Measurements from ENCODE around the gene PRTFDC1. TPM values are rescaled to one million over a fixed set of nuclear protein-coding genes. Genes with fewer than 3 reads are reported as not detected.
"Not testable (repeated sequence)": the region's sequence is repeated elsewhere in the genome, so short reads cannot be mapped to it uniquely, and the experiment has no call there.

Gene PRTFDC1
- total and polyA plus RNA-seq, 3 experiments from 2014 or later = 1.3 to 1.6 (median 1.5) TPM

GRCh38 chr10:24962995-24963394 lies 10.6 kb upstream of the PRTFDC1 start:
- Histone ChIP-seq H3K4me1 (ENCODE audit: insufficient read depth, low read length) (no peaks in the 10 kb centered on the region), H3K9me3 (ENCODE audit: low read length) (no peaks in the 10 kb centered on the region), H3K27ac (ENCODE audit: low read depth, low read length) (no peak overlapping the region), H3K27me3 (ENCODE audit: insufficient read depth, low read length, poor library complexity, severe bottlenecking) (no peaks in the 10 kb centered on the region), H3K4me3 (ENCODE audit: low read length) (no peak overlapping the region), H3K36me3 (ENCODE audit: insufficient read depth, low read length) (no peaks in the 10 kb centered on the region)
- Mint-ChIP-seq H3K27me3 (no peaks in the 10 kb centered on the region), H3K27ac (no peak overlapping the region), H3K4me1 (no peaks in the 10 kb centered on the region), H3K36me3 (no peaks in the 10 kb centered on the region), H3K4me3 (no peak overlapping the region), H3K9me3 (no peaks in the 10 kb centered on the region)
- ChIA-PET POLR2A (no interaction called here), CTCF (interaction anchor here (0.9 kb wide), 1 partner anchor 13 kb away, joined by 3 read pairs; no protein-coding TSS in a partner anchor)
- no peak for DNase-seq

- no peaks in the 10 kb centered on the region for H3K36me3 ChIP-seq (ENCODE audit: insufficient read depth, low read length)
- no peaks in the 10 kb centered on the region for H3K9me3 ChIP-seq (ENCODE audit: low read length)
- Mint-ChIP-seq H3K27me3 (no peaks in the 10 kb centered on the region), H3K27ac (no peak overlapping the region), H3K36me3 (no peaks in the 10 kb centered on the region), H3K9me3 (no peaks in the 10 kb centered on the region), H3K4me1 (no peaks in the 10 kb centered on the region), H3K4me3 (no peak overlapping the region)
- CTCF ChIA-PET = no interaction called here
- no peaks in the 10 kb centered on the region for H3K4me1 ChIP-seq (ENCODE audit: insufficient read depth, low read length)
- no peak overlapping the region for H3K4me3 ChIP-seq (ENCODE audit: low read length)
- DNase-seq = no peak
- H3K27ac ChIP-seq (ENCODE audit: low read depth, low read length) = no peak overlapping the region
- no peaks in the 10 kb centered on the region for H3K27me3 ChIP-seq (ENCODE audit: insufficient read depth, low read length, poor library complexity, severe bottlenecking)
- POLR2A ChIA-PET = no interaction called here
These were observed 9.2 kb upstream of the PRTFDC1 start for GRCh38 chr10:24961582-24961981.

GRCh38 chr10:24959382-24959730 lies 7.0 kb upstream of the PRTFDC1 start:
- no peak overlapping the region for H3K27ac Mint-ChIP-seq
- no peaks in the 10 kb centered on the region for H3K36me3 ChIP-seq (ENCODE audit: insufficient read depth, low read length)
- H3K4me1 ChIP-seq (ENCODE audit: insufficient read depth, low read length) = no peaks in the 10 kb centered on the region
- DNase-seq = no peak
- H3K4me1 Mint-ChIP-seq = no peaks in the 10 kb centered on the region
- H3K27me3 Mint-ChIP-seq = no peaks in the 10 kb centered on the region
- H3K27ac ChIP-seq (ENCODE audit: low read depth, low read length) = no peak overlapping the region
- H3K36me3 Mint-ChIP-seq = no peaks in the 10 kb centered on the region
- no peak overlapping the region for H3K4me3 ChIP-seq (ENCODE audit: low read length)
- POLR2A ChIA-PET = no interaction called here
- CTCF ChIA-PET = no interaction called here
- no peaks in the 10 kb centered on the region for H3K9me3 Mint-ChIP-seq
- no peaks in the 10 kb centered on the region for H3K27me3 ChIP-seq (ENCODE audit: insufficient read depth, low read length, poor library complexity, severe bottlenecking)
- no peak overlapping the region for H3K4me3 Mint-ChIP-seq
- H3K9me3 ChIP-seq (ENCODE audit: low read length) = no peaks in the 10 kb centered on the region

GRCh38 chr10:24958721-24959381 lies 6.4 kb upstream of the PRTFDC1 start:
- Histone ChIP-seq H3K4me3 (ENCODE audit: low read length) (no peak overlapping the region), H3K27ac (ENCODE audit: low read depth, low read length) (peak overlapping the region; percentile 2), H3K36me3 (ENCODE audit: insufficient read depth, low read length) (no peaks in the 10 kb centered on the region), H3K4me1 (ENCODE audit: insufficient read depth, low read length) (no peaks in the 10 kb centered on the region), H3K9me3 (ENCODE audit: low read length) (no peaks in the 10 kb centered on the region), H3K27me3 (ENCODE audit: insufficient read depth, low read length, poor library complexity, severe bottlenecking) (no peaks in the 10 kb centered on the region)
- DNase-seq = no peak
- H3K4me3 Mint-ChIP-seq = peak overlapping the region in 1 of 7 donors; percentile 29
- no peaks in the 10 kb centered on the region for H3K36me3 Mint-ChIP-seq
- ChIA-PET POLR2A (no interaction called here), CTCF (no interaction called here)
- peaks cover 0 to 3% (median 0%) of the 10 kb centered on the region in 3 donors for H3K4me1 Mint-ChIP-seq
- H3K9me3 Mint-ChIP-seq = no peaks in the 10 kb centered on the region
- H3K27ac Mint-ChIP-seq = no peak overlapping the region
- H3K27me3 Mint-ChIP-seq = peaks cover 0 to under 1% of the 10 kb centered on the region in 2 donors

- Mint-ChIP-seq H3K36me3 (no peaks in the 10 kb centered on the region), H3K4me3 (peak overlapping the region in 1 of 7 donors; percentile 29), H3K27me3 (peaks cover 0 to 2% of the 10 kb centered on the region in 2 donors), H3K9me3 (no peaks in the 10 kb centered on the region), H3K4me1 (peaks cover 4 to 9% (median 4%) of the 10 kb centered on the region in 3 donors), H3K27ac (no peak overlapping the region)
- ChIA-PET POLR2A (no interaction called here), CTCF (no interaction called here)
- Histone ChIP-seq H3K4me1 (ENCODE audit: insufficient read depth, low read length) (peaks cover 4% of the 10 kb centered on the region), H3K27me3 (ENCODE audit: insufficient read depth, low read length, poor library complexity, severe bottlenecking) (no peaks in the 10 kb centered on the region), H3K36me3 (ENCODE audit: insufficient read depth, low read length) (no peaks in the 10 kb centered on the region), H3K27ac (ENCODE audit: low read depth, low read length) (peak overlapping the region; percentile 2), H3K9me3 (ENCODE audit: low read length) (no peaks in the 10 kb centered on the region), H3K4me3 (ENCODE audit: low read length) (no peak overlapping the region)
- no peak for DNase-seq
These were observed 5.8 kb upstream of the PRTFDC1 start for GRCh38 chr10:24958091-24958720.

GRCh38 chr10:24957624-24958051 lies 5.2 kb upstream of the PRTFDC1 start:
- H3K9me3 ChIP-seq (ENCODE audit: low read length); H3K4me3 ChIP-seq (ENCODE audit: low read length); H3K4me3 Mint-ChIP-seq; H3K9me3 Mint-ChIP-seq; DNase-seq; H3K36me3 ChIP-seq (ENCODE audit: insufficient read depth, low read length); H3K4me1 ChIP-seq (ENCODE audit: insufficient read depth, low read length); H3K27me3 Mint-ChIP-seq; H3K27me3 ChIP-seq (ENCODE audit: insufficient read depth, low read length, poor library complexity, severe bottlenecking); H3K36me3 Mint-ChIP-seq; POLR2A ChIA-PET; CTCF ChIA-PET; H3K27ac Mint-ChIP-seq; H3K27ac ChIP-seq (ENCODE audit: low read depth, low read length): not testable (repeated sequence)
- peaks cover 6 to 14% (median 9%) of the 10 kb centered on the region in 3 donors for H3K4me1 Mint-ChIP-seq

GRCh38 chr10:24953675-24954074 lies 1.3 kb upstream of the PRTFDC1 start:
- Histone ChIP-seq H3K4me1 (ENCODE audit: insufficient read depth, low read length) (peaks cover 12% of the 10 kb centered on the region), H3K27me3 (ENCODE audit: insufficient read depth, low read length, poor library complexity, severe bottlenecking) (no peaks in the 10 kb centered on the region), H3K4me3 (ENCODE audit: low read length) (no peak overlapping the region), H3K36me3 (ENCODE audit: insufficient read depth, low read length) (no peaks in the 10 kb centered on the region), H3K9me3 (ENCODE audit: low read length) (no peaks in the 10 kb centered on the region), H3K27ac (ENCODE audit: low read depth, low read length) (no peak overlapping the region)
- H3K27ac Mint-ChIP-seq = peak overlapping the region in 6 of 8 donors; percentile 44 to 88 (median 77)
- ChIA-PET CTCF (interaction anchor here (0.6 to 3.2 kb wide), 7 partner anchors 11 to 335 kb away, joined by 3 to 17 read pairs (median 8); no protein-coding TSS in a partner anchor), POLR2A (no interaction called here)
- no peaks in the 10 kb centered on the region for H3K9me3 Mint-ChIP-seq
- H3K36me3 Mint-ChIP-seq = peaks cover 0 to 1% (median 0%) of the 10 kb centered on the region in 3 donors
- DNase-seq = no peak
- peaks cover 17 to 28% (median 20%) of the 10 kb centered on the region in 3 donors for H3K4me1 Mint-ChIP-seq
- H3K4me3 Mint-ChIP-seq = peak overlapping the region; percentile 79 to 90 (median 85)
- peaks cover 0 to 2% of the 10 kb centered on the region in 2 donors for H3K27me3 Mint-ChIP-seq

Data from CD8-positive, alpha-beta memory T cell (primary cell).